HEK293 (cell line): ENCODE results near the gene SLC14A1.

Source experiments
- CTCF ChIP-seq: fragments of 450-650 bp; formaldehyde crosslinking; IDR thresholded peaks from 2 replicates; pipeline ENCODE4 v1.5.1; 2016; ENCODE audit warnings: missing biosample characterization, missing genetic modification characterization
- GLI4 ChIP-seq: fragments of 450-650 bp; formaldehyde crosslinking; IDR thresholded peaks from 2 replicates; pipeline ENCODE4 v1.5.1; 2016; ENCODE audit warnings: missing biosample characterization, missing genetic modification characterization
- HIC1 ChIP-seq: fragments of 450-650 bp; formaldehyde crosslinking; IDR thresholded peaks from 2 replicates; pipeline ENCODE4 v1.5.1; 2016; ENCODE audit warnings: missing biosample characterization, missing genetic modification characterization
- REPIN1 ChIP-seq: fragments of 450-650 bp; formaldehyde crosslinking; IDR thresholded peaks from 2 replicates; pipeline ENCODE4 v1.5.1; 2017; ENCODE audit warnings: missing biosample characterization, missing genetic modification characterization, low read depth
- WT1 ChIP-seq: fragments of 450-650 bp; formaldehyde crosslinking; IDR thresholded peaks from 2 replicates; pipeline ENCODE4 v1.5.1; 2016; ENCODE audit warnings: missing biosample characterization, missing genetic modification characterization
- ZIC2 ChIP-seq: fragments of 450-650 bp; formaldehyde crosslinking; IDR thresholded peaks from 2 replicates; pipeline ENCODE4 v1.5.1; 2016; ENCODE audit warnings: missing biosample characterization, missing genetic modification characterization
- ZNF148 ChIP-seq: fragments of 450-650 bp; formaldehyde crosslinking; IDR thresholded peaks from 2 replicates; pipeline ENCODE4 v1.5.0; 2017; ENCODE audit warnings: missing biosample characterization, missing genetic modification characterization, borderline replicate concordance
- ZNF221 ChIP-seq: fragments of 450-650 bp; formaldehyde crosslinking; IDR thresholded peaks from 2 replicates; pipeline ENCODE4 v1.5.1; 2017; ENCODE audit warnings: missing biosample characterization, missing genetic modification characterization, borderline replicate concordance
- ZNF274 ChIP-seq, 2 experiments: fragments of 200-500 bp in 1 of 2; fragments of 450-650 bp in 1 of 2; sonication (Bioruptor generic) in 1 of 2; formaldehyde crosslinking in 1 of 2; IDR thresholded peaks; 2 replicates each; pipeline versions ENCODE4 v1.5.1 to v1.6.1; 2014 to 2016; ENCODE audit warnings: borderline replicate concordance in 1 of 2, inconsistent platforms in 1 of 2, low read length in 1 of 2, missing biosample characterization in 1 of 2, missing genetic modification characterization in 1 of 2
- ZNF335 ChIP-seq: fragments of 450-650 bp; formaldehyde crosslinking; conservative IDR thresholded peaks from 2 replicates; pipeline ENCODE4 v1.5.1; 2016; ENCODE audit warnings: missing biosample characterization, missing genetic modification characterization
- ZNF600 ChIP-seq: fragments of 450-650 bp; formaldehyde crosslinking; IDR thresholded peaks from 2 replicates; pipeline ENCODE4 v1.5.1; 2016; ENCODE audit warnings: missing biosample characterization, missing genetic modification characterization
- ZSCAN16 ChIP-seq: fragments of 450-650 bp; formaldehyde crosslinking; IDR thresholded peaks from 2 replicates; pipeline ENCODE4 v1.5.1; 2016; ENCODE audit warnings: missing biosample characterization, missing genetic modification characterization

GRCh38 chr18:45690975-45691815 is 32.8 kb upstream of the SLC14A1 start:
- no peak for TF ChIP-seq GLI4 (tag by site-specific recombination)
- TF ChIP-seq ZNF335, result no peak
- no peak for TF ChIP-seq ZNF274 (IDR thresholded peaks at IDR 0.05; ENCODE audit: low read length)
- TF ChIP-seq ZNF274 (tag by site-specific recombination; IDR thresholded peaks at IDR 0.05; ENCODE audit: borderline replicate concordance), result no peak
- TF ChIP-seq CTCF, result peak; percentile 90
- TF ChIP-seq ZNF148 (tag by site-specific recombination), result no peak
- TF ChIP-seq WT1 (tag by site-specific recombination), result no peak
- no peak for TF ChIP-seq ZSCAN16 (tag by site-specific recombination)
- TF ChIP-seq ZNF600, result no peak
- no peak for TF ChIP-seq ZNF221 (tag by site-specific recombination)
- TF ChIP-seq ZIC2 (tag by site-specific recombination), result no peak
- TF ChIP-seq HIC1 (tag by site-specific recombination), result no peak
- no peak for TF ChIP-seq REPIN1 (tag by site-specific recombination)
